Peyer's patch (tissue), 4 donors: ENCODE measurements around the gene AARS2. TPM values are rescaled to one million over a fixed set of nuclear protein-coding genes. Genes with fewer than 3 reads are reported as not detected.
A peak's percentile ranks its signal among the peaks of the same experiment; 100 is the strongest.

ENCODE experiments used
- DNase-seq, 3 donors: peaks; one replicate each; pipeline ENCODE4 v3.0.0-alpha.2; 2017 to 2019
- H3K27ac ChIP-seq, 4 donors: fragments of 200-600 bp; sonication (generic); one replicate each; pipeline ENCODE4 v1.5.1; 2016 to 2019
- H3K27me3 ChIP-seq, 2 donors: fragments of 200-600 bp; sonication (generic); one replicate each; pipeline ENCODE4 v1.5.1; 2019
- H3K36me3 ChIP-seq, 3 donors: fragments of 200-600 bp; sonication (generic); one replicate each; pipeline ENCODE4 v1.5.1; 2016 to 2019
- H3K4me1 ChIP-seq, 4 donors: fragments of 200-600 bp; sonication (generic); one replicate each; pipeline ENCODE4 v1.5.1; 2016 to 2019
- H3K4me3 ChIP-seq, 4 donors: fragments of 200-600 bp; sonication (generic); 1 replicate in 3 of 4; 2 replicates in 1 of 4; pipeline ENCODE4 v1.5.1; 2016 to 2019; ENCODE audit warnings: mild to moderate bottlenecking in 1 of 4
- H3K9me3 ChIP-seq, 4 donors: fragments of 200-600 bp; sonication (generic); one replicate each; pipeline ENCODE4 v1.5.1; 2016 to 2019; ENCODE audit warnings: mild to moderate bottlenecking in 1 of 4
- POLR2A ChIP-seq, 2 donors: fragments of 450-650 bp; IDR thresholded peaks; one replicate each; pipeline ENCODE4 v1.5.1; 2017; ENCODE audit warnings: antibody characterized with exemption in 2 of 2, mild to moderate bottlenecking in 2 of 2, moderate library complexity in 2 of 2
- total RNA-seq, 4 donors: library from RNA; depleted of rRNA; stranded (reverse); fragments of >200 nt; gene quantifications; one replicate each; pipeline ENCODE4 v1.1.0, GENCODE V29; 2016
- TF ChIP-seq, protein P1 (sequence below), 6 experiments: fragments of 450-650 bp in 4 of 6; fragments of 200-600 bp in 2 of 6; sonication (generic) in 1 of 6; IDR thresholded peaks; one replicate each; pipeline ENCODE4 v1.5.1; 2017 to 2019; ENCODE audit warnings: antibody characterized with exemption in 6 of 6, mild to moderate bottlenecking in 3 of 6, moderate library complexity in 1 of 6

The AARS2 gene
- total RNA-seq, 4 donors from 2014 or later, result 31.5 to 54.7 (median 37.6) TPM

DNA sequence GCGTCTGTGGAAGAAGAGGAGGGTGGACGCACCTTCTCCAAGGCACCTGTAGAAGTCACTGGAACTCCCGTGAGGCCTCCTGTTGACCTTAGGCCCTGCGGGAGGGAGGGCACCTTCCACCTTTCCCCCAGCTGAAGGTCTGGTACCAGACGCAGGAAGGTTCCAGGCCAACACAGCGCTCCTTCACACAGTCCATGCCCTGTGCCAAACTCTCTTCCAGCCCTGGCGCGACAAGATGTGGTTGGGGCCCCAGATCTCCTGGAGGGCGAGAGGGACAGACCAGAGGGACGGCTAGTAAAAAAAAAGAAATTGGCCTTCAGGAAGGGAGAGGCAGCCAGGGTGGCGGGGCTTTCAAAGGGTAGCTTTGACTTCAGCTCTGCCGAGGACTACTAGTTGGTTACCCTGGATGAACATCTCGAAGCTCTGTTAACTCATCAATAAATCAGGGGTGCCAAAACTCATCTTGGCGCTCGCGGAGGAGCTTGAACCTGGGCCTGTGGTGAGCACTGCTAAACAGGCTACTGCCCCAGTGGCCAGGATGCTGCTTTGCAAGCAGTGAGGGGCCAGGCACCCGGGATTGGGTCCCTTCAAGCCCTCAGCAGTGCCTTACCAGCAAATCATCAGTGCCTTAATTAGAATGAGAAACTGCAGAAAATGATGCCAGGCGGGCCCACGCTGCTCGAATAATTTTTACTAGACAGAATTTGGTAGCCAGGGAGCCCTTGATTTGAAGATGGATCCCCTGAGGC, 14.9 kb downstream of the AARS2 start:
- TF ChIP-seq, protein P1, sequence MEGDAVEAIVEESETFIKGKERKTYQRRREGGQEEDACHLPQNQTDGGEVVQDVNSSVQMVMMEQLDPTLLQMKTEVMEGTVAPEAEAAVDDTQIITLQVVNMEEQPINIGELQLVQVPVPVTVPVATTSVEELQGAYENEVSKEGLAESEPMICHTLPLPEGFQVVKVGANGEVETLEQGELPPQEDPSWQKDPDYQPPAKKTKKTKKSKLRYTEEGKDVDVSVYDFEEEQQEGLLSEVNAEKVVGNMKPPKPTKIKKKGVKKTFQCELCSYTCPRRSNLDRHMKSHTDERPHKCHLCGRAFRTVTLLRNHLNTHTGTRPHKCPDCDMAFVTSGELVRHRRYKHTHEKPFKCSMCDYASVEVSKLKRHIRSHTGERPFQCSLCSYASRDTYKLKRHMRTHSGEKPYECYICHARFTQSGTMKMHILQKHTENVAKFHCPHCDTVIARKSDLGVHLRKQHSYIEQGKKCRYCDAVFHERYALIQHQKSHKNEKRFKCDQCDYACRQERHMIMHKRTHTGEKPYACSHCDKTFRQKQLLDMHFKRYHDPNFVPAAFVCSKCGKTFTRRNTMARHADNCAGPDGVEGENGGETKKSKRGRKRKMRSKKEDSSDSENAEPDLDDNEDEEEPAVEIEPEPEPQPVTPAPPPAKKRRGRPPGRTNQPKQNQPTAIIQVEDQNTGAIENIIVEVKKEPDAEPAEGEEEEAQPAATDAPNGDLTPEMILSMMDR (IDR thresholded peaks at IDR 0.05), result no peak
- TF ChIP-seq POLR2A (IDR thresholded peaks at IDR 0.05), result no peak
- no peak for DNase-seq
- H3K4me3 ChIP-seq, result peak overlapping the region in 3 of 4 donors; percentile 42 to 58 (median 53)
- peaks cover 0 to 29% (median 0%) of the 10 kb centered on the region in 3 donors for H3K36me3 ChIP-seq
- H3K27me3 ChIP-seq, result peaks cover 0 to 14% of the 10 kb centered on the region in 2 donors
- H3K27ac ChIP-seq, result no peak overlapping the region
- peaks cover 2 to 15% (median 9%) of the 10 kb centered on the region in 4 donors for H3K4me1 ChIP-seq
- no peaks in the 10 kb centered on the region for H3K9me3 ChIP-seq

DNA sequence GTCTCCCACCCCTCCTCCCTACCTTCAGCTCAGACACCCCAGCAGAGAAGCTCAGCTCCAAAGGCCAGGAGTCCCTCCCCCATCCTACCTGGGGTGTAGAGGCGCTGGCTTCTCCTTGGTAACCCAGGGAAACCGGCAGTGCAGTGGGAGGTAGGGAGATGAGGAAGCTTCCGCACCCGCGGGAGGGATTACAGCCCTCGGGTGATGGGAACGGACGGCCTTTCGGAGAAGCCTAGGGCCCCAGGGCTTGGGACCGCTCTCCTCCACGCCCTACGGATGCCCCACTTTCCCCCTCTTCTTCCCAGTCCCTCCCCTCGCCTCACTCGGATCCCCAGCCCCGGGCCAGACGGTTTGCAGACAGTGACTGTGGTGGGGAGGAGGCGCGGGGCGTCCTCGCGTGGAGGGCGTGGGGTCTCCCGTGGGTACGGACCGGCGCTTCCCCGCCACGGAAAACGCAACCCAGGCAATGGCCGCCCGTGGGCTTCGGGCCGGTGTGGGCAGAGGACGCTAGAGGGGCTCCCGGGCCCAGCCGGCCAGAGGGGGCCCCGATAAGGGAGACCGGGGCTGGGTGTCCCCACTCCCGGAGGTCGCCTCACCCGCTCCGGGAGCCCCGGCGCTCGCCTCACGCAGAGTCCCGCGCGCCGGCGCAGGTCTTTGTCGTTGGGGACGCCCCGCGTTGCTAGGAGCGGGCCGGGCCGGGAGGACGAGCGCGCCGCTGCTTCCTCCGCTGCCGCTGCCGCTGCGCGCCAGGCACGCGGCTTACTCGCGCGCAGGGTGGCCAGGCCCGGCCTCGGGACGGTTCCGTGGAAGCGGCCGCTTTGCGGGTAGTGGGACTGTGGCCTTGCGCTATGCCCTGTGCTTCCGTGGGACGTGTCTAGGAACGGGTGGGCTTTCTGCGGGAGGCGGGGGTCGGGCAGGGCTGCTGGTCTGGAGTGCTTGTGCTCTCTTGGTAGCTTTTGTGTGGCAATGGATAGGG, 15.8 kb downstream of the AARS2 start:
- no peaks in the 10 kb centered on the region for H3K9me3 ChIP-seq
- H3K4me1 ChIP-seq, result peaks cover 2 to 15% (median 9%) of the 10 kb centered on the region in 4 donors
- H3K4me3 ChIP-seq, result peak overlapping the region; percentile 18 to 58 (median 48)
- no peak for TF ChIP-seq POLR2A (IDR thresholded peaks at IDR 0.05)
- TF ChIP-seq, protein P1 (IDR thresholded peaks at IDR 0.05), result no peak
- peaks cover 0 to 21% (median 0%) of the 10 kb centered on the region in 3 donors for H3K36me3 ChIP-seq
- no peak for DNase-seq
- H3K27me3 ChIP-seq, result peaks cover 0 to 14% of the 10 kb centered on the region in 2 donors
- no peak overlapping the region for H3K27ac ChIP-seq

DNA sequence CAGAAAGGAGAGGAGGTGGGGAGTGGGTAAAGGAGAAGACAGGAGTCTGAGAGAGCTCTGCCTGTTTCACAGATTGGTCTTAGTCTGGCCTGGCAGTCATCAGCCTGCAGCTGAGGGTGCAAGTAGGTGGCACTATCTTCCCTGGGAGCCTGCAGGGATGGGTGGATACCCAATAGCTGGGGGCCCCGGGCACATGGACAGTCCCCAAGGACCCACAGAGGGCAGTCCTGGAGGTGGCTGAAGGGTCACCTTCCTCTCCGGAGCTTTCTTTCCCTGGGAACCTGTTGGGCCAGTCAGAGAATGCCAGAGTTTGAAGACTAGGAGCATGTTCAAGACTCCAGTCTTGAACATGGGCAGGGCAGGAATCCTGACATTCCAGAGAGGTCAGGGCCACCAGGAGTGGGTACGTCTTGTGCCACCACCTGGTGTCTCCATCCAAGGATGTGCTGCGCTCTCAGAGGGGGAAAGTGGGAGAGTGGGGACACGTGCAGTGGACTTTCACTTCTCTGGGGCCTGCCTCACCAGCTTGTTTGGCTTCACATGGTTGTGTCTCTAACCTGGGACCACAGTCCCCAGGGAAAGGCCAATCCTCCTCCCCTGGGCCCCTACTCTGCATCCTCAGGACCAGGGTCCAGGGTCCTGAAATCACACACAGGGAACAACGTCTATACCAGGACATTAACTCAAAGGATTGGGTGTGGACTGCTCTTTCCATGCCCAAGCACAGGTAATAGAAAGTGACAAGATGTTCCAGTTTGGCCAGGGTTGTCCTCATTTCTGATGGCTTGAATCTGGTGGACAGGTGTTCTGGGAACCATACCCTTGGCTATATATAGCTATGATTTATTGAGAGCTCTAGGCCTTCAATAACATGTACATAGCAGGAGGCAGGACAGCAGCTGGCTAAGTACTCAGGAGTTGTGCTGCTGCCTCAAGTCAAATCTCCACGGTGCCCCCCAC, 18.0 kb downstream of the AARS2 start:
- peaks cover 0 to 14% of the 10 kb centered on the region in 2 donors for H3K27me3 ChIP-seq
- H3K4me1 ChIP-seq, result peaks cover 2 to 15% (median 9%) of the 10 kb centered on the region in 4 donors

DNA sequence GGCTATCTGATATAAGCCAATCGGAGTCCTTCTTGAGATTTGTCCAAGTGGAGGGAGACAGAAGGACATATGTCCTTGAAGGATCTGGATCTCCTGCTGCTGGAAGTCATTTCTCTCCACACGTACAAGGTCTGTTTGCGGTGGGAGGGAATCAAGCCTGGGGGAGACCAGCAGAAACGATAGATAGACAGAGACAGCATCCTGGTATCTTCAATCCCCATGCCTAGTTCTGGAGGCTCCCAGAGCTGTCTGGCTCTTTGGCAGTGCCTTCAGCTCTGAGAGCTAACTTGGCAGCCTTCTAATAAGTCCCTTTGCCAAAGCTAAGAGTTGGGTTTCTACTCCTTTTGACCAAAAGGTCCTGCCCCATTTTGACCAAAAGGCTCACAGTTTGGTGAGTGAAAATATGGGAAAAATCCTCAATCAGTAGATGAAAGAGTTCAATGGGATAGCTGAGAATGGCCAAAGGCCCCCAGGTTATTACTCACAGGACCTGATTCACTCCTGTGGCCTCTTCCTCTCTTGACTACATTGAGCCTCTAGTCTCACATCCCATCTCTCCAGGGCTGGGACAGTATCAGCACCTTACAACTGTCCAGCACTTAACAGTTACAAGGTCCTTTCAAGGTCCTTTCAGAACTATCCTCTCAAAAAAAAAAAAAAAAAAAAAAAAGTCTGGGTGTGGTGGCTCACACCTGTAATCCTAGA, 20.3 kb downstream of the AARS2 start:
- Histone ChIP-seq H3K4me1 (peaks cover under 1 to 10% (median 7%) of the 10 kb centered on the region in 4 donors), H3K4me3 (no peak overlapping the region), H3K27ac (no peak overlapping the region), H3K36me3 (no peaks in the 10 kb centered on the region), H3K27me3 (peaks cover 0 to 14% of the 10 kb centered on the region in 2 donors), H3K9me3 (no peaks in the 10 kb centered on the region)
- DNase-seq, result no peak
- TF ChIP-seq POLR2A (IDR thresholded peaks at IDR 0.05), result no peak
- TF ChIP-seq, protein P1 (IDR thresholded peaks at IDR 0.05), result no peak

More for the DNA sequence above, 18.0 kb downstream of the AARS2 start:
- no peak overlapping the region for H3K4me3 ChIP-seq
- no peaks in the 10 kb centered on the region for H3K36me3 ChIP-seq
- H3K27ac ChIP-seq, result no peak overlapping the region
- TF ChIP-seq POLR2A (IDR thresholded peaks at IDR 0.05), result no peak
- TF ChIP-seq, protein P1 (IDR thresholded peaks at IDR 0.05), result no peak
- no peak for DNase-seq
- no peaks in the 10 kb centered on the region for H3K9me3 ChIP-seq
